IMR-90 (cell line): Measurements from ENCODE around the gene THADA.

Experiments used
- CTCF ChIP-seq: conservative IDR thresholded peaks from 2 replicates; pipeline ENCODE4 v1.5.1; 2012; ENCODE audit warnings: mild to moderate bottlenecking, low read depth, low read length, improper control_type of control experiment
- FOS ChIP-seq: fragments of 150-350 bp; IDR thresholded peaks from 2 replicates; pipeline ENCODE4 v1.6.1; 2016; ENCODE audit warnings: low read depth, low read length
- MAZ ChIP-seq: IDR thresholded peaks from 2 replicates; pipeline ENCODE4 v1.6.1; 2012; ENCODE audit warnings: low read depth, mild to moderate bottlenecking, low read length, improper control_type of control experiment, moderate library complexity, borderline replicate concordance
- MXI1 ChIP-seq: IDR thresholded peaks from 2 replicates; pipeline ENCODE4 v1.6.1; 2012; ENCODE audit warnings: low read depth, mild to moderate bottlenecking, low read length, moderate library complexity, borderline replicate concordance

GRCh38 chr2:43475137-43475846 is 120.5 kb downstream of the THADA start:
- TF ChIP-seq CTCF = no peak
- no peak for TF ChIP-seq FOS
- TF ChIP-seq MAZ = no peak
- TF ChIP-seq MXI1 = no peak
